Activated CD8-positive, alpha-beta T cell treated with anti-CD3 and anti-CD28 coated beads, Interleukin-2, amount 10 ng/mL, durations not matched to agents 7 days and 5 days (primary cell): ENCODE measurements around the gene TYW1B. TPM values are rescaled to one million over a fixed set of nuclear protein-coding genes. Genes with fewer than 3 reads are reported as not detected.
"Not testable (repeated sequence)": the region's sequence is repeated elsewhere in the genome, so short reads cannot be mapped to it uniquely, and the experiment has no call there.

ENCODE experiments used
- ATAC-seq: fragments of 150-1000 bp; cut with Tn5 transposase; one replicate; pipeline ENCODE4 v1.10.0; 2021; ENCODE audit warnings: moderate library complexity
- CTCF ChIA-PET: fragments of 350-600 bp; sonication (Branson Sonifier 250); formaldehyde crosslinking; loops from one replicate; lab custom pipeline; 2021; ENCODE audit warnings: antibody characterized with exemption; lab: Charles Lee
- POLR2A ChIA-PET: fragments of 350-600 bp; sonication (Branson Sonifier 250); formaldehyde crosslinking; loops from one replicate; lab custom pipeline; 2021; ENCODE audit warnings: antibody characterized with exemption; lab: Charles Lee
- DNase-seq: peaks from one replicate; pipeline ENCODE4 v3.0.0-alpha.2; 2020
- H3K27ac Mint-ChIP-seq: one replicate; pipeline ENCODE4 v1.8.0; 2021; ENCODE audit warnings: mild to moderate bottlenecking, mixed read lengths
- H3K27me3 Mint-ChIP-seq: one replicate; pipeline ENCODE4 v1.8.0; 2021; ENCODE audit warnings: low read depth, mixed read lengths
- H3K36me3 Mint-ChIP-seq: one replicate; pipeline ENCODE4 v1.8.0; 2021; ENCODE audit warnings: low read depth, mixed read lengths
- H3K4me1 Mint-ChIP-seq: one replicate; pipeline ENCODE4 v1.8.0; 2021; ENCODE audit warnings: low read depth, mixed read lengths
- H3K4me3 Mint-ChIP-seq: one replicate; pipeline ENCODE4 v1.8.0; 2021; ENCODE audit warnings: mild to moderate bottlenecking, mixed read lengths
- H3K9me3 Mint-ChIP-seq: one replicate; pipeline ENCODE4 v1.8.0; 2022; ENCODE audit warnings: mixed read lengths; ENCODE audit not compliant: insufficient read depth
- total RNA-seq, 2 experiments: library from RNA; stranded (reverse); gene quantifications; one replicate each; pipeline ENCODE4 v1.2.3, GENCODE V29; 2021

TYW1B gene
- total RNA-seq, 2 experiments from 2014 or later = 2.7 to 3.2 TPM

DNA sequence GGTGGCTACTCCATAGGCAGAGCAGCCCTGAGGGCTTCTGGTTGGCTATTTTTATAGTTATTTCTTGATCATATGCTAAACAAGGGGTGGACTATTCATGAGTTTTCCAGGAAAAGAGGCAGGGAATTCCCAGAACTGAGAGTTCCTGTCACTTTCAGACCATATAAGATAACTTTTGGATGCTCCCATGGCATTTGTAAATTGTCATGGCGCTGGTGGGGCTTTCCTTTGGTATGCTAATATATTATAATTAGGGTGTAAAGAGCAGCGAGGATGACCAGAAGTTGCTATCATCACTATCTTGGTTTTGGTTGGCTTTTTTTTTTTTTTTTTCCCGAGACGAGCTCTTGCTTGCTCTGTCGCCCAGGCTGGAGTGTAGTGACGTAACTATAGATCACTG lies 272.8 kb downstream of the TYW1B start:
- DNase-seq, ATAC-seq, H3K4me1 Mint-ChIP-seq, H3K27ac Mint-ChIP-seq, H3K27me3 Mint-ChIP-seq, CTCF ChIA-PET, POLR2A ChIA-PET, H3K4me3 Mint-ChIP-seq, H3K9me3 Mint-ChIP-seq, H3K36me3 Mint-ChIP-seq: not testable (repeated sequence)

DNA sequence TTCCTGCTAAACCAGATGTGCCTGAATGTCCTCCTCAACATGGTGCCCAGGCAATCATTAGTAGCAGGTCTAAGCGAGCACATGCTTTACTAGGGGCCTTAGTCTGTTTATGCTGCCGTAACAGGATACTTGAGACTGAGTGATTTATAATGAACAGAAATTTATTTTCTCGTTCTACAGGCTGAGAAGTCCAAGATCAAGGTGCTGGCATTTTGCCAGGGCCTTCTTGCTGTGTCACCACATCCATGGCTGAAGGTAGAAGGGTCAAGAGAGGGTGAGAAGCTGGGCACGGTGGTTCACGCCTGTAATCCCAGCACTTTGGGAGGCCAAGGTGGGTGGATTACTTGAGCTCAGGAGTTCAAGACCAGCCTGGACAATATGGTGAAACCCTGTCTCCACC lies 273.6 kb downstream of the TYW1B start:
- H3K4me3 Mint-ChIP-seq, DNase-seq, H3K9me3 Mint-ChIP-seq, ATAC-seq, H3K36me3 Mint-ChIP-seq, H3K27me3 Mint-ChIP-seq, POLR2A ChIA-PET, CTCF ChIA-PET, H3K4me1 Mint-ChIP-seq, H3K27ac Mint-ChIP-seq: not testable (repeated sequence)

DNA sequence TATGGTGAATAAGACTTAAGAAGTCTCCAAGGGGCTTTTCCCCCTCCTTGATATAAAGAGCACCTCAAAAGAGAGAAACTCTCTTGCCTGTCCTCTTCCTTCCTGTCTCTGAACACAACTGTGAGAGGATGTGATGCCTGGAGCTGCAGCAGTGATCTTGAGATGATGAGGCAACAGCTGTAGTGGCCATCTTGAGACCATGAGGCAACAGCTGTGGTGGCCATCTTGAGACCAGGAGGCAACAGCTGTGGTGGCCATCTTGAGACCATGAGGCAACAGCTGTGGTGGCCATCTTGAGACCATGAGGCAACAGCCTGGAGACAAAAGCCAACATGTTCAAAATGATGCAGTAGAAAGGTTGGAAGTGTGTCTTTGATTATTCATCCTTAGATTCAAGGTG lies 277.5 kb downstream of the TYW1B start:
- DNase-seq, ATAC-seq, H3K9me3 Mint-ChIP-seq, H3K4me3 Mint-ChIP-seq, POLR2A ChIA-PET, H3K36me3 Mint-ChIP-seq, H3K27me3 Mint-ChIP-seq, CTCF ChIA-PET, H3K27ac Mint-ChIP-seq, H3K4me1 Mint-ChIP-seq: not testable (repeated sequence)

DNA sequence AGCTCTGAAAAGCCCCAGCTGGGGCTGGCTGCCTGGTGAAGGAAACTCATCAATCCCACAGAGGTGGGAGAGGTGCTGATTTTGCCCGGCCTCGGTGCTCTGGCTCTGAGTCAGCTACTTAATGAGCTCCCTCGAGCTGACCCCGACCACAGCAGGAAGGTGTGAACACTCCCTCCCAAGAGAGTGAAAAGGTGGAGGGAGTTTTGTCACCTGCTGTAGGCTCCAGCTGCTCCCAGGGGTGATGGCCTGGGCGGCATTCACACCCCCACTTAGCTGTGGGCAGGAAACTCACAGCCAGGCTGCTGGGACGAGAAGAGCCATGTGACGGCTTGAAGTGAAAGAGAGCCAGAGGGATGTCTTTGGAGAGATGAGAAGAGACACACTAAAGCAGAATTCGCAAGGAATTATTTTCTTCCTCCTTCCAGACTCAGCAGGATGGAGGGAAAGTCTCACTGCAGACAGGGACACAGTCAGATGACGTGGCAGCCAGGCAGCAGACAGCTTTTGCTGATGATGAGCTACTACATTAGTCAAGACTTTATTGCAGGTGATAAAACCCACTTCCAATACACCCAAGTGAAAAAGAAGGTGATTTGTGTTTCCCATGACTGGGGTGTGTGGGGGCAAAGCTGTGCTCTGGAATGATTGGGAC lies 281.3 kb downstream of the TYW1B start:
- ATAC-seq, CTCF ChIA-PET, H3K27ac Mint-ChIP-seq, H3K4me1 Mint-ChIP-seq, H3K36me3 Mint-ChIP-seq, H3K27me3 Mint-ChIP-seq, H3K9me3 Mint-ChIP-seq, DNase-seq, POLR2A ChIA-PET, H3K4me3 Mint-ChIP-seq: not testable (repeated sequence)

DNA sequence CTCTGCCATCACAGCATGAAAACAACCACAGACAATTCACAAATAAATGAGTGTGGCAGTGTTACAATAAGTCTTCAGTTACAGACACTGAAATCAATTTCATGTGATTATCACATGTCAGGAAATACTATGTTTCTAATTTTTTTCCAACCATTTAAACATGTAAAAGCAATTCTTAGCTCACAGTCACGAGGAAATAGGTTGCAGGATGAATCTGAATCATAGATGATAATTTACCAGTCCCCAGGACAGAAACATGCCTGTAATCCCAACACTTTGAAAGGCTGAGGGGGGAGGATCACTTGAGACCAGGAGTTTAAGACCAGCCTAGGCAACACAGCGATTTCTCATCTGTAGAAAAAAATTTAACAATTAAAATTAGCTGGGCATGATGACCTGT lies 283.5 kb downstream of the TYW1B start:
- ATAC-seq, H3K27ac Mint-ChIP-seq, H3K27me3 Mint-ChIP-seq, H3K36me3 Mint-ChIP-seq, POLR2A ChIA-PET, DNase-seq, CTCF ChIA-PET, H3K4me1 Mint-ChIP-seq, H3K4me3 Mint-ChIP-seq, H3K9me3 Mint-ChIP-seq: not testable (repeated sequence)

DNA sequence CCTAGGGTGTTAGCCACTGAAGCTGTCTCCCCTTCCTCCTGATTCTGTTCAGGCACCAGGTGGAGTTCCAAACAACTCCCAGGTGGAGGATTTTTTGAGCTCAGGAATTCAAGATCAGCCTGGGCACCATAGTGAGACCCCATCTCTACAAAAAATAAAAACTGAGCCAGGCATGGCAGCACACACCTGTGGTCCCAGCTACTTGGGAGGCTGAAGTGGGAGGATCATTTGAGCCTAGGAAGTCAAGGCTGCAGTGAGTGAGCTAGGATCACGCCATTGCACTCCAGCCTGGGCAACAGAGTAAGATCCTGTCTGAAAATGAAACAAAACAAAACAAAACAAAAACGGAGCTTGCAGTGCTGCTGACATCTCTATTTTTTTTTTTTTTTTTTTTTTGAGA lies 287.1 kb downstream of the TYW1B start:
- Mint-ChIP-seq H3K4me3 (no peak overlapping the region), H3K9me3 (no peaks in the 10 kb centered on the region), H3K27me3 (no peaks in the 10 kb centered on the region), H3K36me3 (no peaks in the 10 kb centered on the region), H3K4me1 (no peaks in the 10 kb centered on the region), H3K27ac (no peak overlapping the region)
- DNase-seq (no peak), ATAC-seq (no peak)
- ChIA-PET CTCF (no interaction called here), POLR2A (no interaction called here)

DNA sequence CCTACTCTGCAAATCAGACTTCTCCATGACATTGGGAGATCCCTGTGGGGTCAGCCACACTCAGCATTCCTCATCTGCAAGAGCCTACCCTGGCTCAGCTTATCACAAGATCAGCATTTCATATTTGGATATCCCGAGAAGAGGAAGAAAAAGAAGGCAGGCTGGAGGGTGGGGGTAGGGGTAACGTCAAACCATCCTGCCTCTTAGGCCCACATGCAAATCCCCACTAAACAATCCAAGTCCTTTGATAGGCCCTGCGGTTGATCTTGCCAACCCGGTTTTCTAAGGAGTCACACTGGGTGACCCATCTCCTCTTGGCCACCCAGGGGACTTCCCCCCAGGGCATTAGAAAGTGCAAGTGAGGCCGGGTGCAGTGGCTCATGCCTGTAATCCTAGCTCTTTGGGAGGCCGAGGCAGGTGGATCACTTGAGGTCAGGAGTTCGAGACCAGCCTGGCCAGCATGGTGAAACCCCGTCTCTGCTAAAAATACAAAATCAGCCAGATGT lies 287.8 kb downstream of the TYW1B start:
- Mint-ChIP-seq H3K9me3 (no peaks in the 10 kb centered on the region), H3K27me3 (no peaks in the 10 kb centered on the region), H3K4me3 (no peak overlapping the region), H3K27ac (no peak overlapping the region), H3K4me1 (no peaks in the 10 kb centered on the region), H3K36me3 (no peaks in the 10 kb centered on the region)
- no peak for DNase-seq
- POLR2A ChIA-PET = no interaction called here
- no peak for ATAC-seq
- CTCF ChIA-PET = no interaction called here

DNA sequence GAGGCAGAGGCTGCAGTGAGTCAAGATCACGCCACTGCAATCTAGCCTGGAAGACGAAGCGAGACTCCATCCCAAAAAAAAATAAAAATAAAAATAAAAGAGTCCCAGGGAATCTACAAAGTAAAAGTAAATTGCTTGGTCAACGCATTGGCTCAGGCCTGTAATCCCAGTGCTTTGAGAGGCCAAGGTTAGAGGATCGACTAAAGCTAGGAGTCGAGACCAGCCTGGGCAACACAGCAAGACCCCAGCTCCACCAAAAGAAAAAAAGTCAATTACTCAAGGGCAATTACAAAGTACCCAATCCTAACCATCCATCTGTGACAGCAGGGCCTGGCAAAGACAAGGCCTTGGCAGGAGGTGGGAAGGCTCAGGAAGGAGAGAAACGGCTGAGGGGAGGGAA lies 288.3 kb downstream of the TYW1B start:
- Mint-ChIP-seq H3K27ac (no peak overlapping the region), H3K4me1 (no peaks in the 10 kb centered on the region), H3K36me3 (no peaks in the 10 kb centered on the region), H3K9me3 (no peaks in the 10 kb centered on the region), H3K4me3 (no peak overlapping the region), H3K27me3 (no peaks in the 10 kb centered on the region)
- ChIA-PET POLR2A (no interaction called here), CTCF (no interaction called here)
- no peak for ATAC-seq
- no peak for DNase-seq

DNA sequence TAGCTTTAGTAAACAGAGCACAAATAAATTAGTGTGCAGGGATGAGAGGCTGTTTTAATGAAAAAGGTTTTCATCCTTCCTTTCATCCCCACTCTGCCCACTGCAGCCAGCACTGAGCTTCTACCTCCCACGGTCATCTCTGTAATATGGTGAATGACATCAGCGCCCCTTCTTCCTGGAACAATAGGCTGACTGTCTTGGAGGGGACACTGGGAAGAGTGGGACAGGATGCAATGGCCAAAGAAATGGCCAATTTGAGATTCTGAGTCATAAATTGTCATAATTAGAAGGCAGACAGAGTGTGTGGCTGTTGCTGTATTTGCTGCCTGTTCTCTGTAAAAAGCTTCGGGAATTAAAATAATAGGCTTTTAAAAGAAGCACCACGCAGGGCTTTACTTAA lies 289.1 kb downstream of the TYW1B start:
- ChIA-PET CTCF (no interaction called here), POLR2A (no interaction called here)
- Mint-ChIP-seq H3K27me3 (no peaks in the 10 kb centered on the region), H3K4me1 (no peaks in the 10 kb centered on the region), H3K9me3 (no peaks in the 10 kb centered on the region), H3K27ac (no peak overlapping the region), H3K36me3 (no peaks in the 10 kb centered on the region), H3K4me3 (no peak overlapping the region)
- no peak for DNase-seq
- ATAC-seq = no peak

DNA sequence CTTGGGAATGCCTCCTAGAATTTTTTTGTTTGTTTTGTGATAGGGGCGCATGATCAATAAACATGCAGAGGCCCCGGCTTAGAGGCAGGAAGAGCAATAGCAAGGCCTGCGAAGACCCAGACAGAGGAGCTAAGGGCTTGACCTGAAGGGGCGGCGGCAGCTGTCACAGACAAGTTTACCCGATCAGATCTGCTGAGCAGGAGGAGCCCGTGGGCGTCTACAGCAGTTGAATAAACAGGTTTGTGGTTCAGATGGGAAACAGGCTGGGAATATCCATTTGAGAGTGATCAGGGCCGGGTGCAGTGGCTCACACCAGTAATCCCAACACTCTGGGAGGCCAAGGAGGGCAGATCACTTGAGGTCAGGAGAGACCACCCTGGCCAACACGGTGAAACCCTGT lies 289.9 kb downstream of the TYW1B start:
- Mint-ChIP-seq H3K27ac (no peak overlapping the region), H3K4me3 (no peak overlapping the region), H3K4me1 (no peaks in the 10 kb centered on the region), H3K27me3 (no peaks in the 10 kb centered on the region), H3K36me3 (no peaks in the 10 kb centered on the region), H3K9me3 (no peaks in the 10 kb centered on the region)
- ChIA-PET CTCF (no interaction called here), POLR2A (no interaction called here)
- DNase-seq (no peak), ATAC-seq (no peak)

DNA sequence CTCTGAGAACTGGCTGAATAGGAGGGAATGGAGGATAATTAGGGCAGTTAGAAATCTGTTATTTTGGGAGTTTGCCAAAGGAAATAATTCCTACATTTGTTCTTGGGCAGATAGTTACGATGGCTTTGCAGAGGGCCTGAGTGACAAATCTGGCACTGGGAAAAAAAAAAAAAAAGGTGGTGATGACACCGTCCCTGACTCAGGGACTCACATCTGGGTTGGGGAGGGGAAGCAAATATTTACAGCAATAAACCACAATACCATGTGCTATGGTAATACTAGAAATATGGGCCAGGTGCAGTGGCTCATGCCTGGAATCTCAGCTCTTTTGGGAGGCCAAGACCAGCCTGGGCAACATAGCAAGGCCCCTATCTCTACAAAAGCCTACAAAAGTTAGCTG lies 292.0 kb downstream of the TYW1B start:
- H3K4me1 Mint-ChIP-seq, ATAC-seq, H3K27ac Mint-ChIP-seq, CTCF ChIA-PET, DNase-seq, POLR2A ChIA-PET, H3K36me3 Mint-ChIP-seq, H3K4me3 Mint-ChIP-seq, H3K27me3 Mint-ChIP-seq, H3K9me3 Mint-ChIP-seq: not testable (repeated sequence)

DNA sequence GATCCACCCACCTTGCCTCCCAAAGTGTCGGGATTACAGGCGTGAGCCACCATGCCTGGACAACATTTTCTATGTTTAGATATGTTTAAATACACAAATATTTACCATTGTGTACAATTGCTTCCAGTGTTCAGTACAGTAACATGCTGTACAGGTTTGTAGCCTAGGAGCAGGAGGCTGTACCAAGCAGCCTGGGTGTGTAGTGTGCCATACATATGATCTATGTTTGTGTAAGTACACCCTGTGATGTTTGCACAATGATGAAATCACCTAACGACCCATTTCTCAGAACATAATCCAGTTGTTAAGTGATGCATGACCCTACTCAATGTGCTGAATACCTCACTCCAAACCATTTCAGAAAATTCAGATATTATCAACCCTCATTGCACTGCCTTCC lies 297.0 kb downstream of the TYW1B start:
- ATAC-seq, POLR2A ChIA-PET, H3K27ac Mint-ChIP-seq, H3K4me3 Mint-ChIP-seq, CTCF ChIA-PET, H3K27me3 Mint-ChIP-seq, H3K9me3 Mint-ChIP-seq, H3K36me3 Mint-ChIP-seq, H3K4me1 Mint-ChIP-seq, DNase-seq: not testable (repeated sequence)
